ENCODE results near the gene SHKBP1.
A peak's percentile ranks its signal among the peaks of the same experiment; 100 is the strongest.
"Not testable (repeated sequence)": the region's sequence is repeated elsewhere in the genome, so short reads cannot be mapped to it uniquely, and the experiment has no call there.

The SHKBP1 gene

DNA sequence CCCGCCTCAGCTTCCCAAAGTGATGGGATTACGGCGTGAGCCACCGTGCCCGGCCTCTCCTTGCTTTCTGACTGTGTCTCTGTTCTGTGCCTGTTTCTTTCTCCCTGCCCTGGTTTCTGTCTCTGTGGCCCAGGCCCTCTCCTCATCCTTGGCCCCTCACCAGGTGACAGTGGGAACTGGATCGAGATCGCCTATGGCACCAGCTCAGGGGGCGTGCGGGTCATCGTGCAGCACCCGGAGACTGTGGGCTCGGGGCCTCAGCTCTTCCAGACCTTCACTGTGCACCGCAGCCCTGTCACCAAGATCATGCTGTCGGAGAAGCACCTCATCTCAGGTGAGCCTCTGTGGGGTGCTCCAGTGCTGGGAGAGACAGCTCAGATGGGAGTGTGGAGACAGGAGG, 9.9 kb downstream of the SHKBP1 start:
- no peak for DNase-seq

DNA sequence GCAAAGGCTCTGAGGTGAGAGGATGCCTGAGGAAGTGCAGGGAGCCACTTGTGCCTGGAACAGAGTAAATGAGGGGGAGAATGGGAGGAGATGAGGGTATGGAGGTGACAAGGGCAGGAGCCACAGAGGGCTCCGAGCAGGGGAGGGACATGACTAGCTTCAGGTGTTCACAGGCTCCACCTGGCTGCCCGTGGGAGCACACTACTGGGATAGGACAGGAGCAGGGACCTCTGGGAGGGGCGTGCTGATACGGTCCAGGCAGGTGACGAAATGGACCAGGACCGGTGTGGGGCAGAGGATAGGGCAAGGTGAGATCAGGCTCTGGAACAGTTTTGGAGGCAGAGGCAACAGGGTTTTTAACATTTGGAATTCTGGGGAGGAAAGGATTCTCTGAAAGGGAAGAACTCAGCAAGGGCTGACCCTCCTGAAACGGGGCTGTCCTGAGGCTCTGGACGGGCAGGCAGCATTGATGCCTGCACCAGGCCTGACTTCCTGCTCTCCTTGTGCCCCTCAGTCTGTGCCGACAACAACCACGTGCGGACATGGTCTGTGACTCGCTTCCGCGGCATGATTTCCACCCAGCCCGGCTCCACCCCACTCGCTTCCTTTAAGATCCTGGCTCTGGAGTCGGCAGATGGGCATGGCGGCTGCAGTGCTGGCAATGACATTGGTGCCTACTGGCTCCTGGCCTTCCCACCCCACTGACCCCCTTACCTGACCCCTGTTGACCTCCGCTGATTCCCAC, 11.6 kb downstream of the SHKBP1 start:
- no peak for DNase-seq

GRCh38 chr19:40588926-40589569, 12.4 kb downstream of the SHKBP1 start:
- peak; percentile 27 for DNase-seq

DNA sequence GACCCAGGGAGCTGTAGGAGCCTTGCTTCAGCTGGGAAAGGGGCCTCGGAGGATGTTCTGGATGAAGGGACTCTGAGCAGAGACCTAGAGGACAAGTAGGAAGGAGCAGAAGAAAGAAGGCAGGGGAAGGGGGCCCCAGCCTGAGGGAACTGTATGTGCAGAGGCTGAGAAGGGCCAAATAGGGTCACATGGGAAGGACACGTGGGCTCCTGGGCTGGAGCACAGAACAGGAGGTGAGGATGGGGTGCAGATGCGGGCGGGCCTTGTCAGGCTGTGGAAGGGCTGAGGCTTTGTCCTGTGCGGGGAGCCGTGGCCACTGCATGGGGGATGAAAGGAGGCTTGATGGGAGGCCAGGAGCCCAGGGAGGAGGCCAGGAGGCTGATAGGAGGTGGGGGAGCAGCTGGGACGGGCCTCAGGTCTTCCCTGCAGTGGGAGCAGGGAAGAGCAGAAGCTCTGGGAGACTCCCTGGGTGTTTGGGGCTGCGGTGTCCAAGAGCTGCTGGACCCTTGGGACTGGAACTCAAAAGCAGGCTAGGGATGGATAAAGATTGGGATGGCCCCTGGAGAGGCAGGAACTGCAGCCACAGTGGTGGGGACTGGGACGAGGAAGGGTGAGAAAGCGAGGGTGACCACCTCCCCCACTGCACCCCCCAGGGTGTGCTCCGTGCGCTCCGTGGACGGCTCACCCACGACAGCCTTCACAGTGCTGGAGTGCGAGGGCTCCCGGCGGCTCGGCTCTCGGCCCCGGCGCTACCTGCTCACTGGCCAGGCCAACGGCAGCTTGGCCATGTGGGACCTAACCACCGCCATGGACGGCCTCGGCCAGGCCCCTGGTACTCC, 13.1 kb downstream of the SHKBP1 start:
- no peak for DNase-seq

GRCh38 chr19:40590464-40591265, 14.0 kb downstream of the SHKBP1 start:
- DNase-seq = no peak

GRCh38 chr19:40591724-40592123, 15.1 kb downstream of the SHKBP1 start:
- not testable (repeated sequence) for DNase-seq

DNA sequence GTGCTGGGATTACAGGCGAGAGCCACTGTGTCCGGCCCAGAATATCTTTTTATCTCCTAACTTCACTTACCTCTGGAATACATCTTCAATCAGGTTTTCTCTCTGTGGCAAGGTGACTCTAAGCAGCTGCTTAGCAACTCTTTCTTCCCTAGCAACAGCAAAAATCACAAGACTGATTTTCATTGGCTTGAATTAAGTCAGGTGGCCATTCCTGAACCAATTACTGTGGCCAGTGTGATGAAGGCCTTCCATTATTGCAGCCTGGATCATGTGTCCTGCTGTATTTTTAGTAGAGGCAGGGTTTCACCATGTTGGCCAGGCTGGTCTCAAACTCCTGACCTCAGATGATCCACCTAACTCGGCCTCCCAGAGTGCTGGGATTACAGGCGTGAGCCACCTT, 15.5 kb downstream of the SHKBP1 start:
- DNase-seq = peak; percentile 67

- DNase-seq = peak; percentile 63
Observed at GRCh38 chr19:40594255-40594654, 17.6 kb downstream of the SHKBP1 start.

DNA sequence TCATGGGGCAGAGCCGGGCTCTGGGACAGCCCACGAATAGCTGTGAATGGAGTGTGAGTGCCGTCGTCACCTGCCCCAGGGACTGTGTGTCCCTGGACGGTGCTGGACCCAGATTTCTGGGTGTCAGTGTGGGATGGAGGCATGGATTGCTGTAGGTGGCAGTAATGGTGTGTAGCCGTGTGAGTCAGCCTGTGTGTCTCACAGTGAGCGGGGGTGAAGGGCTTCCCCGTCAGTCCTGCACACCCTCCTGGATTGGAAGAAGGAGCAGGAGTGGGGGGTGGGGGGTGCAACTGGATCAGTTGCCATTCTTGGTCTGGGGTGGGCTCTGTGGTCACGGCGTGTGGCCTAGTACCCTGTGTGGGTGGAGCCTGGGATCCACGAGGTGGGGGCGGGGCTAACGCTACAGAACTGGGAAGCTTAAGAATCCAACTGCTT, 18.0 kb downstream of the SHKBP1 start:
- DNase-seq = peak; percentile 68

DNA sequence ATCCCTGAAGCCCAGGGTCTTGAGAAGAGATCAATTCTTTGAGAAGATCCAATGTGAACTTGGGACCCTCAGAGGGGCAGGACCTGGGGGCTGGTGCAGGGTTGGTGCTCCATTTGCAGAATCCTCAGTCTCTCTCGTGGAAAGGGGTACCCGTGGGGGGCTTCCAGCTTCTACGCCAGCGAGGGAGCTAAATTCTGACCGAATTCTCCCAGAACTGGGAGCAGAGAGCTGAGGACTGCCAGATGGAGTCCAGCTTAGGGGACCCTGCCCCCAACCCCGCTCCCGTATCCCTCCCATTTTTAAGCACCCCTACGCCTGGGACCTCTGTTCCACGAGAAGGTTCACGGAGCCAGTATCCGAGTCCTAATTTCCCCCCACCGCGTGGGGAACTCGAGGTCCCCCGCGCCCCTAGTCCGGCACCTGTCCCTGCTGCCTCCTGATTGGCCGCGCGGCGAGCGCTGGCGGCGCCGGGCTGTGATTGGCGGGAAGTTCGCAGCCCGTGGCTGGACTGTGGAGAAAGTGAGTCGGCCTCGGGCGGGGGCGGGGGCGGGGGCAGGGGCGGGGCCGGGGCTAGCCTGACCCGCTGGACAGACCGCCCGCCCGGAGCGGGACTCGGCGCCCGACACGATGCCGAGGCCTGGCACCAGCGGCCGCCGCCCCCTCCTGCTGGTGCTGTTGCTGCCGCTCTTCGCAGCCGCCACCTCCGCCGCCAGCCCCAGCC, 20.1 kb downstream of the SHKBP1 start:
- no peak for DNase-seq

DNA sequence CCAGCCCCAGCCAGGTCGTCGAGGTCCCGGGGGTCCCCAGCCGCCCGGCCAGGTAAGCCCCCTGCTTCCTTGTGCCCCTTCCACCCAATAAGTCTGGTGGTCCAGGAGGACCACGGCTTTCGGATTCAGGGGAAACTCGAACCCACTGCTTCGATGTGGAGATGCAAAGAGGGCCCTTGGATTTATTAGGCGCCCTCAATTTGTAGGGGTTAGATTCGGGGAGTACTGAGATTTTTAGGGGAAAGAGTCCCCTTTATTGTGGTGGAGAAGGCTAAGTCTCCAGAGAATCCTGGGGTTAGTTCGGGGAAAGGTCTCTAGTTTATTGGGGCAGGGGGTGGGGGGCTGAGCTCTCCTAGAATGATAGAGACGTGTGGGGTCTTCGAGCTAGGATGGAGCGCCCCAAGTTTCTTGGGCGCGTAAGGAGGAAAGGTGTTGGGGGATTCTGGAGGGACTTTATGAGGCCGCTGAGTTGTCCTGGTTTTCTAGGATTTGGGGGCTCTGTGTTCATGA, 20.7 kb downstream of the SHKBP1 start:
- no peak for DNase-seq

GRCh38 chr19:40598121-40598917, 21.6 kb downstream of the SHKBP1 start:
- peak; percentile 96 for DNase-seq

DNA sequence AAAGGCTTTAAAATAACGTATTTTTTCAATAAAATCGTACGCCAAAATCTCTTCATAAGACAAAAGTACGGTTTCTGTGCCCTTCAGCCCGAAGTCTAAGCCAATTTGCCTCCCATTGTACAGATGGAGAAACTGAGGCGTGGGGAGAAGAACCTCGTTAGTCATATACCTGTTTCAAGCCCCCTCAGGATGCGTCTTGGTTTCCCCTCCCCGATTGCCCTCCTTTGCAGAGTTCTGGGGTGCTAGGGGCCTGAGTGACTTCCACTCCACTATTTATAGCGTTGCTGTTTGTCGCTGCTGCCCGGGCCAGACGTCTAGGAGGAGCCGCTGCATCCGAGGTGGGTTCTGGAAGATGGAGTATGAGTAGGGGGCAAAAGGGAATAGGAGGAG, 22.2 kb downstream of the SHKBP1 start:
- no peak for DNase-seq

- peak; percentile 57 for DNase-seq
Observed at GRCh38 chr19:40599331-40599901, 22.7 kb downstream of the SHKBP1 start.

DNA sequence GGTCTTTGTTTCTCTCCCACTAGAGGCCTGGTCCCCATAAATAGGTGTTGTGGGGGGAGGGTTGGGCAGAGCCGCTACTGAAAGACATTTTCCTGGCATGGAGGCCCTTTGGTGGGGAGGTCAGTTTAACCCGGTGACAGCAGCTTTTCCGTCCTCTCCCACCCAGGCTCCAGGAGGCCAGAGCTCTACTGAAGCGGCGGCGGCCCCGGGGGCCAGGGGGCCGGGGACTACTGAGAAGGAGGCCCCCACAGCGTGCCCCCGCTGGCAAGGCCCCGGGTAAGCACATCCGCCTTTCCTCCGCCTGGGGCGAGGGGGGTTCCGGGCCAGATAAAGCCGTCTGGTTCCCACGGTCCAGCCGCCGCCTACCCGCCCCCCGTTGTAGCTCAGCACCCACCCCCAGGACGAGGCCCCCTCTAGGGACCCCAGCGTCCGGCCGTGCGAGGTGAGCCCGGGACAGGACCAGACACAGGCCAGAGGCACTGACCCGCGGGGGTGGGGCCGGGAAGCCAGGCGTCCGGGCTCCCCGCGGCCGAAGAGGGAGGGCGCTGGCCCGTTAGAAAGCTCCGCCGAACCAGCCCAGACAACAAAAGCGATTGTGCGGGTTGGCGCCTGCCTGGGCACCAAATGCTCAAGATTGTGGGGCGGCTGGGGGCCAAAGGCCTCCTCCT, 23.4 kb downstream of the SHKBP1 start:
- DNase-seq = no peak

GRCh38 chr19:40600570-40601133, 24.0 kb downstream of the SHKBP1 start:
- DNase-seq = no peak

DNA sequence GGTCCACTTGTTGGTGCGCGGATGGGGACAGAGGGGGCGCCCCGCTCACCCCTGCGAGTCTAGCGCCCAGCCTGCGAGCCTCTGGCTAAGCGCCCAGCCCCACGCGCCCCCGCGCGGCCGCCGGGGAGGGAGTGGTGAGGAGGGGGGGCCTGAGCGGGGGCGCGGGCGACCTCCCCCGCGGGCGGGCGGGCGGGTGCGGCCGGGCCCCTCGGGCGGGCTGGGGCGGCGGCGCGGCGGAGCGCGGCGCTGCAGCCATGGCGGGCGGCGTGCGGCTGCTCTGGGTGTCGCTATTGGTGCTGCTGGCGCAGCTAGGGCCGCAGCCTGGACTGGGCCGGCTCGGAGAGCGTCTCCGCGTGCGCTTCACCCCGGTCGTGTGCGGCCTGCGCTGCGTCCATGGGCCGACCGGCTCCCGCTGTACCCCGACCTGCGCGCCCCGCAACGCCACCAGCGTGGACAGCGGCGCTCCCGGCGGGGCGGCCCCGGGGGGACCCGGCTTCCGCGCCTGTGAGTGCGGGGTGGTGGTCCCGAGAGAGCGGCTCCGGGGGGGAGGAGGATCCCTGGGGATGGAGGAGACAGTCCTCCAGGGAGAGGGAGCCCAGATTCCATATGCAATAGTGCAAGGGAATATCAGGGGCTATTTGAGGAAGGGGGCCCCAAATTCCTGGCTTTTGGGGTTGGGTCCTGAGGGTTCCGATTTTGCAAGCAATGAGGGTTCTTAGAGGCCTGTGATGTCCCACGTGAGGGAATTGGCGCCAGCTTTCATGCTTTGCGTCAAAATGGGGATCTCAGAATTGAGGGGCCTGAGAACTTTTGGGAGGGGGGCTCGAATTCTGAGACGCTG, 24.7 kb downstream of the SHKBP1 start, which contains the start of gene LTBP4:
LTBP4 (plus strand) TSS at position 236 of the 841 bp plus-strand sequence; CDS start at position 255, 19 bp downstream.
- peak; percentile 41 for DNase-seq

DNA sequence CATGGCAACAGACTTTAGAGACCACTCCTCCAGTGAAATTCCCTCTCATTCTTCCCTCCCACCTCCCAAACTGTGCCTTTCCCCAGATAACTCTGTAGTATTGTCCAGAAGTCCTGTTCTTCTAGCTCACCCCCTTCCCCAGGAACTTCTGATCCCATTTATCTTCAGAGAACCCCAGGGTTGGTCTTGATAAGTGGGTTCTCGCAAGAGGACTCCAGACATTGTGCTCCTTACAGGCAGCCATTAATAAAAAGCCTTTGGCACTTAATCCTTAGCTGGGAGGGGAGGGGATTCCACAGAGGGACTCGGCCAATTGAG, 26.4 kb downstream of the SHKBP1 start:
- DNase-seq = no peak

Data from NCI-H345 (cell line).